Left lung (tissue), 14 donors: Measurements from ENCODE around the gene TMTC2. TPM values are rescaled to one million over a fixed set of nuclear protein-coding genes. Genes with fewer than 3 reads are reported as not detected.

Experiments used
- ATAC-seq: fragments of 200-7000 bp; cut with Tn5 transposase; one replicate; pipeline ENCODE4 v1.9.1; 2020; ENCODE audit warnings: moderate library complexity
- DNase-seq, 4 donors: peaks; one replicate each; pipeline ENCODE4 v3.0.0-alpha.2; 2013 to 2020
- H3K27ac ChIP-seq, 2 donors: fragments of 200-600 bp; sonication (generic) in 1 of 2; one replicate each; pipeline versions ENCODE4 v1.5.0 to v1.8.0; 2020 to 2021
- H3K27me3 ChIP-seq, 2 donors: fragments of 200-600 bp; sonication (generic) in 1 of 2; one replicate each; pipeline versions ENCODE4 v1.5.0 to v1.8.0; 2020 to 2021
- H3K36me3 ChIP-seq, 2 donors: fragments of 200-600 bp; sonication (generic) in 1 of 2; one replicate each; pipeline versions ENCODE4 v1.5.0 to v1.8.0; 2020 to 2021
- H3K4me1 ChIP-seq, 2 donors: fragments of 200-600 bp; one replicate each; pipeline ENCODE4 v1.8.0; 2021
- H3K4me3 ChIP-seq, 2 donors: fragments of 200-600 bp; sonication (generic) in 1 of 2; one replicate each; pipeline versions ENCODE4 v1.5.0 to v1.8.0; 2020 to 2021; ENCODE audit warnings: mild to moderate bottlenecking in 1 of 2
- H3K9me3 ChIP-seq, 2 donors: fragments of 200-600 bp; sonication (generic) in 1 of 2; one replicate each; pipeline versions ENCODE4 v1.5.0 to v1.8.0; 2020 to 2021
- CTCF ChIP-seq, 2 donors: fragments of 200-600 bp; sonication (generic) in 1 of 2; IDR thresholded peaks; one replicate each; pipeline versions ENCODE4 v1.5.0 to v1.8.0; 2021; ENCODE audit warnings: antibody characterized with exemption in 2 of 2
- intact Hi-C, 2 donors: fragments of 100-400 bp; cut with DNase I; formaldehyde crosslinking; loops; one replicate each; pipeline versions ENCODE4 v1.11.2 to v1.14.2; 2022
- long read RNA-seq, 12 donors: library from polyadenylated mRNA in 2 of 12; unstranded in 2 of 12; transcript quantifications; one replicate each; pipeline ENCODE4 v2.0.0 and lab custom pipeline, GENCODE V29; 2019 to 2026
- polyA plus RNA-seq, 6 donors: library from polyadenylated mRNA; unstranded; fragments of 120-200 nt; gene quantifications; one replicate each; pipeline ENCODE4 v1.2.1, GENCODE V29; 2013; ENCODE audit not compliant: insufficient read length in 6 of 6
- total RNA-seq, 2 donors: library from RNA; stranded (reverse); fragmentation: NEBNext Ultra II Directional; extraction: Animal tissue kit (Norgen Biotek cat#: 25700); gene quantifications; one replicate each; pipeline ENCODE4 v1.2.1, GENCODE V29; 2021
- donor health status: DM: no; HTN: yes; CAD: no.
- donor health status: DM: no; HTN: no; CAD: no.

The TMTC2 gene
- total RNA-seq: 10 to 100 TPM; 17.2 to 39.0 TPM
- polyA plus RNA-seq: 10 to 100 TPM; 26.6 to 46.1 (median 41.3) TPM
- long read RNA-seq, donor 1, full-length matches to known transcripts: 4 of 37 reads
- long read RNA-seq, donor 1, partial matches to known transcripts: 33 of 37 reads
- long read RNA-seq, donor 1, other reads (novel, unspliced or antisense): 0 of 37 reads
- long read RNA-seq, donor 2, full-length matches to known transcripts: 6 of 11 reads
- long read RNA-seq, donor 2, partial matches to known transcripts: 5 of 11 reads
- long read RNA-seq, donor 2, other reads (novel, unspliced or antisense): 0 of 11 reads
- long read RNA-seq, donor 3, full-length matches to known transcripts: 6 of 11 reads
- long read RNA-seq, donor 3, partial matches to known transcripts: 5 of 11 reads
- long read RNA-seq, donor 3, other reads (novel, unspliced or antisense): 0 of 11 reads
- long read RNA-seq, donor 4, partial matches to known transcripts: 1 of 3 reads
- long read RNA-seq, donor 4, other reads (novel, unspliced or antisense): 2 of 3 reads
- long read RNA-seq, donor 5, full-length matches to known transcripts: 3 of 16 reads
- long read RNA-seq, donor 5, partial matches to known transcripts: 13 of 16 reads
- long read RNA-seq, donor 5, other reads (novel, unspliced or antisense): 0 of 16 reads
- long read RNA-seq, donor 6, full-length matches to known transcripts: 4 of 9 reads
- long read RNA-seq, donor 6, partial matches to known transcripts: 5 of 9 reads
- long read RNA-seq, donor 6, other reads (novel, unspliced or antisense): 0 of 9 reads
- long read RNA-seq, donor 7, full-length matches to known transcripts: 3 of 3 reads
- long read RNA-seq, donor 7, partial matches to known transcripts: 0 of 3 reads
- long read RNA-seq, donor 7, other reads (novel, unspliced or antisense): 0 of 3 reads
- long read RNA-seq, donor 8, full-length matches to known transcripts: 7 of 15 reads
- long read RNA-seq, donor 8, partial matches to known transcripts: 8 of 15 reads
- long read RNA-seq, donor 8, other reads (novel, unspliced or antisense): 0 of 15 reads
- long read RNA-seq, donor 9: 0 reads
- long read RNA-seq, donor 10: 0 reads
- long read RNA-seq, donor 11, partial matches to known transcripts: 11 of 11 reads
- long read RNA-seq, donor 11, other reads (novel, unspliced or antisense): 0 of 11 reads
- long read RNA-seq, donor 12, full-length matches to known transcripts: 3 of 26 reads
- long read RNA-seq, donor 12, partial matches to known transcripts: 23 of 26 reads
- long read RNA-seq, donor 12, other reads (novel, unspliced or antisense): 0 of 26 reads

DNA sequence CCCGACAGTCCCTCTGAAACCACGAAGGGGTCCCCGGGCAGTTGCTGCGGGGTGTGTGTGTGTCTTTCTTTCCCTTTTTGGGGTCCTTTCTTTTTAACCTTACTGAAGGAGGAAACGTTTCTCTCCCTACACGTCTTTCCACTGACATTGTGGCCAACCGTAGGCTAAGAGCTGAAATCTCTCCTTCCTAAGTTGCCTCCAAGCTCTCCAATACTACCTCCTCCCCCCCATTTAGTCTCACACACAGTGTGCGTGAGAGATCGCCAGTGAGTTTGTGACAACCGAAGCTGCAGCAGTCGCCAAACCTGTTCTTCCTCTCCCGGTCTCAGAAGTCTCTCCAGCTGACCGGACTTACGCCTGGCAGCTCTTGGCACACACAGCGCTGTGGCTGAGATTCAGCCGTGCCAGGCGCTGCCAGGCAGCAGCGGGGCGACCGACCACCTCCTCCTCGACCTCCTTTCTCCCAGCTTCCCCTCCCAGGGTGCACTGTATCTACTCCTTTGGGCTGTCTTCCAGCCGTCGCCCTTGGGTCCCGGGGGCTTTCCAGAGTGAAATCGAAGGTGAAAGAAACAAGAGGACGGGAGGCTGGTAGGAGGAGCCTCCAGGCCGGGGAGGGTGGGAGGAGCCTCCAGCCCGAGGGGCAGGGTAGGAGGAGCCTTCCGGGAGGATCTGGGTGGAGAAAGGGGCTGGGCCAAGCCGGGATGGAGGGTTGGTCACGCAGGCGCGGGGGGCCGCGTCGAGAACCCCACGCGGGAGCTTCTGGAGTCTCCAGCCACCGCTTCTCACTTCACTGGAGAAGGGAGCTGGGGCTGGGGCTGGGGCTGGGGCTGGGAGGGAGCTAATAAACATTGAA, at the start of gene TMTC2:
TMTC2 (plus strand) TSS at position 739 of the 853 bp plus-strand sequence.
- Histone ChIP-seq H3K27me3 (peaks cover 0 to 6% of the 10 kb centered on the region in 2 donors), H3K4me3 (peak within 1 kb of the TSS; percentile 90 to 93), H3K27ac (peak within 1 kb of the TSS; percentile 95 to 97), H3K36me3 (no peaks in the 10 kb centered on the region), H3K4me1 (peaks cover 0 to 44% of the 10 kb centered on the region in 2 donors), H3K9me3 (no peaks in the 10 kb centered on the region)
- ATAC-seq (peak; percentile 95), DNase-seq (peak; percentile 93 to 97 (median 96))
- TF ChIP-seq CTCF (IDR thresholded peaks at IDR 0.05): no peak
- intact Hi-C loops: no loop called here

- Histone ChIP-seq H3K4me1 (no peaks in the 10 kb centered on the region), H3K36me3 (no peaks in the 10 kb centered on the region), H3K9me3 (no peaks in the 10 kb centered on the region), H3K27me3 (no peaks in the 10 kb centered on the region), H3K27ac (no peak overlapping the region), H3K4me3 (no peak overlapping the region)
- intact Hi-C loops: no loop called here
- TF ChIP-seq CTCF (IDR thresholded peaks at IDR 0.05): no peak
- no peak for DNase-seq
- ATAC-seq: no peak
These were observed 48.4 kb upstream of the TMTC2 start for GRCh38 chr12:82638324-82638723.

- ATAC-seq (no peak), DNase-seq (no peak)
- no peaks in the 10 kb centered on the region for H3K4me1 ChIP-seq
- no peak overlapping the region for H3K27ac ChIP-seq
- no peaks in the 10 kb centered on the region for H3K36me3 ChIP-seq
- no peak for TF ChIP-seq CTCF (IDR thresholded peaks at IDR 0.05)
- intact Hi-C loops: no loop called here
- no peak overlapping the region for H3K4me3 ChIP-seq
- no peaks in the 10 kb centered on the region for H3K9me3 ChIP-seq
- H3K27me3 ChIP-seq: no peaks in the 10 kb centered on the region
These were observed 41.8 kb upstream of the TMTC2 start for GRCh38 chr12:82644896-82645295.

GRCh38 chr12:82645414-82645813, 41.3 kb upstream of the TMTC2 start:
- no peak overlapping the region for H3K27ac ChIP-seq
- ATAC-seq: no peak
- no peaks in the 10 kb centered on the region for H3K36me3 ChIP-seq
- no peak overlapping the region for H3K4me3 ChIP-seq
- no peak for DNase-seq
- H3K9me3 ChIP-seq: no peaks in the 10 kb centered on the region
- H3K27me3 ChIP-seq: no peaks in the 10 kb centered on the region
- TF ChIP-seq CTCF (IDR thresholded peaks at IDR 0.05): no peak
- intact Hi-C loops: no loop called here
- H3K4me1 ChIP-seq: no peaks in the 10 kb centered on the region
